GM12878 (cell line): Measurements from ENCODE around the gene GPBP1. TPM values are rescaled to one million over a fixed set of nuclear protein-coding genes. Genes with fewer than 3 reads are reported as not detected.

ENCODE experiments used
- ATAC-seq: fragments of 200-7000 bp; cut with Tn5 transposase; 3 replicates; pipeline ENCODE4 v1.9.1; 2020; ENCODE audit warnings: mild to moderate bottlenecking, moderate library complexity
- BruUV-seq: library from RNA; stranded (reverse); fragments of 400-500 nt; replicated peaks from 2 replicates; lab custom pipeline; 2021; lab: Mats Ljungman, UMichigan
- CTCF ChIA-PET: fragments of 300-600 bp; sonication (Branson Sonifier 250); formaldehyde crosslinking; extraction: SDS; loops from one replicate; lab custom pipeline; 2021; ENCODE audit warnings: inconsistent platforms; lab: Yijun Ruan, JAX
- POLR2A ChIA-PET: fragments of 350-600 bp; formaldehyde crosslinking; extraction: SDS; loops from one replicate; lab custom pipeline; 2021; ENCODE audit warnings: inconsistent platforms; lab: Charles Lee
- RAD21 ChIA-PET: fragments of 300-600 bp; sonication (Branson Sonifier 250); formaldehyde crosslinking; loops from one replicate; lab custom pipeline; 2023; ENCODE audit warnings: antibody characterized with exemption; ENCODE audit not compliant: unreplicated experiment; lab: Charles Lee
- SMC1A ChIA-PET: fragments of 300-600 bp; sonication (Branson Sonifier 250); formaldehyde crosslinking; loops from one replicate; lab custom pipeline; 2023; ENCODE audit not compliant: unreplicated experiment, uncharacterized antibody; lab: Charles Lee
- DNase-seq: peaks from one replicate; pipeline ENCODE4 v3.0.0-alpha.2; 2011; ENCODE audit warnings: low read depth, low spot score
- FAIRE-seq: peaks from 3 replicates; lab custom pipeline; 2011; peaks lifted over from hg19 to GRCh38; lab: Jason Lieb, UNC
- H2AFZ ChIP-seq: 2 replicates; pipeline ENCODE4 v1.6.0; 2011; ENCODE audit warnings: low read depth, low read length, control low read depth; ENCODE audit not compliant: control insufficient read depth
- H3K27ac ChIP-seq: 2 replicates; pipeline ENCODE4 v1.5.1; 2011; ENCODE audit warnings: control low read depth; ENCODE audit not compliant: control insufficient read depth, insufficient read depth
- H3K27me3 ChIP-seq, 2 experiments: replicated peaks in 1 of 2; 2 replicates each; pipeline versions ENCODE4 v1.6.0 to v1.6.1; 2011; ENCODE audit warnings: low read length in 1 of 2; ENCODE audit not compliant: control insufficient read depth in 2 of 2, insufficient read depth in 2 of 2
- H3K36me3 ChIP-seq, 2 experiments: 2 replicates each; pipeline ENCODE4 v1.5.1; 2011; ENCODE audit warnings: low read length in 1 of 2; ENCODE audit not compliant: control insufficient read depth in 2 of 2, insufficient read depth in 2 of 2
- H3K4me1 ChIP-seq: 2 replicates; pipeline ENCODE4 v1.6.1; 2011; ENCODE audit warnings: mild to moderate bottlenecking, low read length, moderate library complexity, mixed read lengths; ENCODE audit not compliant: control insufficient read depth, insufficient read depth
- H3K4me2 ChIP-seq: 2 replicates; pipeline ENCODE4 v1.6.0; 2011; ENCODE audit warnings: control low read depth; ENCODE audit not compliant: control insufficient read depth, insufficient read depth
- H3K4me3 ChIP-seq: fragments of 200-600 bp; sonication (generic); 2 replicates; pipeline ENCODE4 v1.5.1; 2016
- H3K79me2 ChIP-seq: 2 replicates; pipeline ENCODE4 v1.6.0; 2011; ENCODE audit warnings: low read length; ENCODE audit not compliant: control insufficient read depth, insufficient read depth
- H3K9ac ChIP-seq: 2 replicates; pipeline ENCODE4 v1.8.0; 2011; ENCODE audit warnings: low read length, control low read depth, mixed read lengths; ENCODE audit not compliant: control insufficient read depth, insufficient read depth
- H3K9me3 ChIP-seq: replicated peaks from 3 replicates; pipeline ENCODE4 v1.5.1; 2011; ENCODE audit warnings: mild to moderate bottlenecking, low read length; ENCODE audit not compliant: control insufficient read depth, insufficient read depth
- H4K20me1 ChIP-seq: 2 replicates; pipeline ENCODE4 v1.6.0; 2011; ENCODE audit not compliant: control insufficient read depth, insufficient read depth
- SKIL ChIP-seq: fragments of 450-650 bp; IDR thresholded peaks from 2 replicates; pipeline ENCODE4 v1.6.1; 2017; ENCODE audit warnings: mild to moderate bottlenecking, low read depth, inconsistent platforms; ENCODE audit not compliant: poor library complexity, severe bottlenecking
- YBX1 ChIP-seq: fragments of 450-650 bp; IDR thresholded peaks from 2 replicates; pipeline ENCODE4 v1.6.1; 2016; ENCODE audit warnings: antibody characterized with exemption
- WGBS: methylation state at CpG from one replicate; pipeline ENCODE4 v1.1.6; 2016; ENCODE audit warnings: low lambda C conversion rate; ENCODE audit not compliant: insufficient replicate concordance, insufficient coverage; ENCODE audit errors: missing lambda C conversion rate; 5-methylcytosine and 5-hydroxymethylcytosine counted together
- in situ Hi-C: fragments of 300-500 bp; cut with MboI; formaldehyde crosslinking; loops from 9 replicates; pipeline ENCODE4 v1.14.3; 2018; ENCODE audit warnings: mixed read lengths
- intact Hi-C: fragments of 100-400 bp; cut with micrococcal nuclease; formaldehyde crosslinking; loops from one replicate; pipeline ENCODE4 v1.14.2; 2022; ENCODE audit not compliant: unreplicated experiment
- polyA plus RNA-seq, 11 experiments: library from polyadenylated mRNA; depleted of rRNA in 4 of 11; unstranded in 6 of 11; stranded (reverse) in 5 of 11; fragments of >200 nt; fragmentation: Nextera tagmentation in 4 of 11; fragmentation: Illumina TruSeq in 1 of 11; extraction: Ambion mirVana in 4 of 11; extraction: Trizol in 1 of 11; gene quantifications; 1 replicate in 1 of 11; 2 replicates in 10 of 11; pipeline versions ENCODE4 v1.2.1 to v1.2.3, GENCODE V29; 2011 to 2016; ENCODE audit warnings: inconsistent platforms in 2 of 11, missing spikeins in 2 of 11, low read depth in 1 of 11
- total RNA-seq, 4 experiments: library from RNA; depleted of rRNA in 3 of 4; stranded (reverse); fragments of >200 nt in 3 of 4; fragmentation: Illumina TruSeq in 1 of 4; extraction: Trizol in 1 of 4; gene quantifications; 2 replicates each; pipeline versions ENCODE4 v1.2.1 to v1.2.3, GENCODE V29; 2013 to 2021
- TF ChIP-seq, protein P1 (sequence below): fragments of 450-650 bp; formaldehyde crosslinking; IDR thresholded peaks from 2 replicates; pipeline ENCODE4 v1.5.0; 2022; ENCODE audit warnings: mild to moderate bottlenecking, missing genetic modification characterization

GPBP1 gene
- total and polyA plus RNA-seq, 10 of the 15 experiments (the other 5 are each of a cell fraction or from before 2014, with no cell fraction given): 27.0 to 96.2 (median 55.4) TPM

- Histone ChIP-seq H2AFZ (no peak overlapping the region), H3K9ac (no peak overlapping the region), H3K4me3 (no peak overlapping the region), H3K36me3 (peaks cover 2 to 5% of the 10 kb centered on the region in 2 experiments; a peak in 3 of 4 replicates), H3K79me2 (peaks cover 93% of the 10 kb centered on the region), H3K4me1 (peaks cover 38% of the 10 kb centered on the region), H3K27ac (no peak overlapping the region), H4K20me1 (peaks cover 8% of the 10 kb centered on the region; the same call in 1 of the 2 replicates), H3K27me3 (no peaks in the 10 kb centered on the region), H3K4me2 (no peak overlapping the region), H3K9me3 (peaks cover 1% of the 10 kb centered on the region)
- ChIA-PET CTCF (interaction anchor here (0.8 to 4.5 kb wide), 4 partner anchors 13 to 51 kb away, joined by 3 to 16 read pairs (median 4); no protein-coding TSS in a partner anchor), POLR2A (interaction anchor here (1.2 to 2.1 kb wide), 4 partner anchors 9 to 51 kb away, joined by 5 to 9 read pairs (median 5); partner anchors contain the start of gene GPBP1), RAD21 (interaction anchor here (0.7 to 3.7 kb wide), 4 partner anchors 8 to 51 kb away, joined by 3 to 15 read pairs (median 6); partner anchors contain the start of gene GPBP1), SMC1A (interaction anchor here (1.0 to 4.5 kb wide), 3 partner anchors 11 to 30 kb away, joined by 3 to 48 read pairs (median 4); no protein-coding TSS in a partner anchor)
- FAIRE-seq: no peak
- in situ Hi-C loops: loop anchor here (25.0 kb wide), 1 partner anchor 1877 kb away; the partner anchor contains the start of genes DHX29 and MTREX
- no peak for DNase-seq
- 91% methylated on average over 3 of the region's 3 CpGs for WGBS
- no TSS peak for BruUV-seq
- TF ChIP-seq, protein P1, sequence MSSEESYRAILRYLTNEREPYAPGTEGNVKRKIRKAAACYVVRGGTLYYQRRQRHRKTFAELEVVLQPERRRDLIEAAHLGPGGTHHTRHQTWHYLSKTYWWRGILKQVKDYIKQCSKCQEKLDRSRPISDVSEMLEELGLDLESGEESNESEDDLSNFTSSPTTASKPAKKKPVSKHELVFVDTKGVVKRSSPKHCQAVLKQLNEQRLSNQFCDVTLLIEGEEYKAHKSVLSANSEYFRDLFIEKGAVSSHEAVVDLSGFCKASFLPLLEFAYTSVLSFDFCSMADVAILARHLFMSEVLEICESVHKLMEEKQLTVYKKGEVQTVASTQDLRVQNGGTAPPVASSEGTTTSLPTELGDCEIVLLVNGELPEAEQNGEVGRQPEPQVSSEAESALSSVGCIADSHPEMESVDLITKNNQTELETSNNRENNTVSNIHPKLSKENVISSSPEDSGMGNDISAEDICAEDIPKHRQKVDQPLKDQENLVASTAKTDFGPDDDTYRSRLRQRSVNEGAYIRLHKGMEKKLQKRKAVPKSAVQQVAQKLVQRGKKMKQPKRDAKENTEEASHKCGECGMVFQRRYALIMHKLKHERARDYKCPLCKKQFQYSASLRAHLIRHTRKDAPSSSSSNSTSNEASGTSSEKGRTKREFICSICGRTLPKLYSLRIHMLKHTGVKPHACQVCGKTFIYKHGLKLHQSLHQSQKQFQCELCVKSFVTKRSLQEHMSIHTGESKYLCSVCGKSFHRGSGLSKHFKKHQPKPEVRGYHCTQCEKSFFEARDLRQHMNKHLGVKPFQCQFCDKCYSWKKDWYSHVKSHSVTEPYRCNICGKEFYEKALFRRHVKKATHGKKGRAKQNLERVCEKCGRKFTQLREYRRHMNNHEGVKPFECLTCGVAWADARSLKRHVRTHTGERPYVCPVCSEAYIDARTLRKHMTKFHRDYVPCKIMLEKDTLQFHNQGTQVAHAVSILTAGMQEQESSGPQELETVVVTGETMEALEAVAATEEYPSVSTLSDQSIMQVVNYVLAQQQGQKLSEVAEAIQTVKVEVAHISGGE (CRISPR knock-in tag): no peak
- TF ChIP-seq YBX1 (no peak), SKIL (no peak)
- ATAC-seq: no peak
- intact Hi-C loops: no loop called here
Measured at GRCh38 chr5:57189515-57189914, 15.7 kb downstream of the GPBP1 start.
